ENCODE results near the gene PDE12.

PDE12 gene

GRCh38 chr3:57616233-57616632 lies 60.2 kb downstream of the PDE12 start:
- TF ChIP-seq, protein P1, sequence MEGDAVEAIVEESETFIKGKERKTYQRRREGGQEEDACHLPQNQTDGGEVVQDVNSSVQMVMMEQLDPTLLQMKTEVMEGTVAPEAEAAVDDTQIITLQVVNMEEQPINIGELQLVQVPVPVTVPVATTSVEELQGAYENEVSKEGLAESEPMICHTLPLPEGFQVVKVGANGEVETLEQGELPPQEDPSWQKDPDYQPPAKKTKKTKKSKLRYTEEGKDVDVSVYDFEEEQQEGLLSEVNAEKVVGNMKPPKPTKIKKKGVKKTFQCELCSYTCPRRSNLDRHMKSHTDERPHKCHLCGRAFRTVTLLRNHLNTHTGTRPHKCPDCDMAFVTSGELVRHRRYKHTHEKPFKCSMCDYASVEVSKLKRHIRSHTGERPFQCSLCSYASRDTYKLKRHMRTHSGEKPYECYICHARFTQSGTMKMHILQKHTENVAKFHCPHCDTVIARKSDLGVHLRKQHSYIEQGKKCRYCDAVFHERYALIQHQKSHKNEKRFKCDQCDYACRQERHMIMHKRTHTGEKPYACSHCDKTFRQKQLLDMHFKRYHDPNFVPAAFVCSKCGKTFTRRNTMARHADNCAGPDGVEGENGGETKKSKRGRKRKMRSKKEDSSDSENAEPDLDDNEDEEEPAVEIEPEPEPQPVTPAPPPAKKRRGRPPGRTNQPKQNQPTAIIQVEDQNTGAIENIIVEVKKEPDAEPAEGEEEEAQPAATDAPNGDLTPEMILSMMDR (IDR thresholded peaks at IDR 0.05; ENCODE audit: low read depth, low read length, missing control alignments): no peak
- DNase-seq (ENCODE audit: extremely low read depth, low read depth): no peak

More at GRCh38 chr3:57616233-57616632, 60.2 kb downstream of the PDE12 start:
- H3K4me3 ChIP-seq (replicated peaks; ENCODE audit: low read depth, low read length): no peak overlapping the region
